ENCODE results near the gene GGT6.
"Not testable (repeated sequence)": the region's sequence is repeated elsewhere in the genome, so short reads cannot be mapped to it uniquely, and the experiment has no call there.

GGT6 gene

GRCh38 chr17:4607261-4607741 is 46.9 kb upstream of the GGT6 start:
- TF ChIP-seq EZH2phosphoT487 (IDR thresholded peaks at IDR 0.05; ENCODE audit: low read depth) = no peak
- TF ChIP-seq, protein P1, sequence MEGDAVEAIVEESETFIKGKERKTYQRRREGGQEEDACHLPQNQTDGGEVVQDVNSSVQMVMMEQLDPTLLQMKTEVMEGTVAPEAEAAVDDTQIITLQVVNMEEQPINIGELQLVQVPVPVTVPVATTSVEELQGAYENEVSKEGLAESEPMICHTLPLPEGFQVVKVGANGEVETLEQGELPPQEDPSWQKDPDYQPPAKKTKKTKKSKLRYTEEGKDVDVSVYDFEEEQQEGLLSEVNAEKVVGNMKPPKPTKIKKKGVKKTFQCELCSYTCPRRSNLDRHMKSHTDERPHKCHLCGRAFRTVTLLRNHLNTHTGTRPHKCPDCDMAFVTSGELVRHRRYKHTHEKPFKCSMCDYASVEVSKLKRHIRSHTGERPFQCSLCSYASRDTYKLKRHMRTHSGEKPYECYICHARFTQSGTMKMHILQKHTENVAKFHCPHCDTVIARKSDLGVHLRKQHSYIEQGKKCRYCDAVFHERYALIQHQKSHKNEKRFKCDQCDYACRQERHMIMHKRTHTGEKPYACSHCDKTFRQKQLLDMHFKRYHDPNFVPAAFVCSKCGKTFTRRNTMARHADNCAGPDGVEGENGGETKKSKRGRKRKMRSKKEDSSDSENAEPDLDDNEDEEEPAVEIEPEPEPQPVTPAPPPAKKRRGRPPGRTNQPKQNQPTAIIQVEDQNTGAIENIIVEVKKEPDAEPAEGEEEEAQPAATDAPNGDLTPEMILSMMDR (IDR thresholded peaks at IDR 0.05; ENCODE audit: low read depth, low read length) = no peak
- Histone ChIP-seq H3K36me3 (replicated peaks; ENCODE audit: low read depth, low read length) (no peaks in the 10 kb centered on the region), H3K79me2 (ENCODE audit: low read length) (no peaks in the 10 kb centered on the region), H3K27me3 (ENCODE audit: low read depth, low read length) (peaks cover 25% of the 10 kb centered on the region), H3K4me2 (ENCODE audit: low read length) (no peak overlapping the region), H2AFZ (ENCODE audit: low read depth, low read length) (no peak overlapping the region), H4K20me1 (ENCODE audit: insufficient read depth, low read length) (no peaks in the 10 kb centered on the region), H3K27ac (ENCODE audit: low read length) (no peak overlapping the region), H3K9ac (ENCODE audit: low read length) (no peak overlapping the region), H3K9me3 (ENCODE audit: insufficient read depth, low read length) (no peaks in the 10 kb centered on the region), H3K4me1 (ENCODE audit: low read length) (no peaks in the 10 kb centered on the region), H3K4me3 (ENCODE audit: low read length) (no peak overlapping the region)

- Histone ChIP-seq H3K27ac (ENCODE audit: low read length) (no peak overlapping the region), H3K79me2 (ENCODE audit: low read length) (no peaks in the 10 kb centered on the region), H3K9ac (ENCODE audit: low read length) (no peak overlapping the region), H2AFZ (ENCODE audit: low read depth, low read length) (no peak overlapping the region), H3K27me3 (ENCODE audit: low read depth, low read length) (peaks cover 25% of the 10 kb centered on the region), H3K4me2 (ENCODE audit: low read length) (no peak overlapping the region), H3K4me3 (ENCODE audit: low read length) (no peak overlapping the region), H3K36me3 (replicated peaks; ENCODE audit: low read depth, low read length) (no peaks in the 10 kb centered on the region), H3K9me3 (ENCODE audit: insufficient read depth, low read length) (no peaks in the 10 kb centered on the region), H3K4me1 (ENCODE audit: low read length) (no peaks in the 10 kb centered on the region), H4K20me1 (ENCODE audit: insufficient read depth, low read length) (no peaks in the 10 kb centered on the region)
- no peak for TF ChIP-seq EZH2phosphoT487 (IDR thresholded peaks at IDR 0.05; ENCODE audit: low read depth)
- TF ChIP-seq, protein P1 (IDR thresholded peaks at IDR 0.05; ENCODE audit: low read depth, low read length) = no peak
Observed at GRCh38 chr17:4605826-4606225, 45.4 kb upstream of the GGT6 start.

DNA sequence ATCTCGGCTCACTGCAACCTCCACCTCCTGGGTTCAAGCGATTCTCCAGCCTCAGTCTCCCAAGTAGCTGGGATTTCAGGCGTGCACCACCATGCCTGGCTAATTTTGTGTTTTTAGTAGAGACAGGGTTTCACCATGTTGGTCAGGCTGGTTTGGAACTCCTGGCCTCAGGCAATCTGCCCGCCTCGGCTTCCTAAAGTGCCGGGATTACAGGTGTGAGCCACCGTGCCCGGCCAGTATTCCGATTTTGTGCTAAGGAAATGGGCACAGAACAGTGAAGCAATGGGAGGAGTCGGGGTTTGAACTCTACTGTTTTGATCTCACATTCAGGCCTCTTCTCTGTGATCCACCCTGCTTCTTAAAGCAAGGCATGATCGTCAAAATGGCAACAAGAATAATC is 44.4 kb upstream of the GGT6 start:
- not testable (repeated sequence) for H3K9ac ChIP-seq (ENCODE audit: low read length); H4K20me1 ChIP-seq (ENCODE audit: insufficient read depth, low read length); H3K27ac ChIP-seq (ENCODE audit: low read length); H3K79me2 ChIP-seq (ENCODE audit: low read length); H3K4me1 ChIP-seq (ENCODE audit: low read length); H2AFZ ChIP-seq (ENCODE audit: low read depth, low read length); H3K36me3 ChIP-seq (replicated peaks; ENCODE audit: low read depth, low read length); H3K4me3 ChIP-seq (ENCODE audit: low read length); H3K9me3 ChIP-seq (ENCODE audit: insufficient read depth, low read length); H3K4me2 ChIP-seq (ENCODE audit: low read length)
- H3K27me3 ChIP-seq (ENCODE audit: low read depth, low read length) = peaks cover 19% of the 10 kb centered on the region

DNA sequence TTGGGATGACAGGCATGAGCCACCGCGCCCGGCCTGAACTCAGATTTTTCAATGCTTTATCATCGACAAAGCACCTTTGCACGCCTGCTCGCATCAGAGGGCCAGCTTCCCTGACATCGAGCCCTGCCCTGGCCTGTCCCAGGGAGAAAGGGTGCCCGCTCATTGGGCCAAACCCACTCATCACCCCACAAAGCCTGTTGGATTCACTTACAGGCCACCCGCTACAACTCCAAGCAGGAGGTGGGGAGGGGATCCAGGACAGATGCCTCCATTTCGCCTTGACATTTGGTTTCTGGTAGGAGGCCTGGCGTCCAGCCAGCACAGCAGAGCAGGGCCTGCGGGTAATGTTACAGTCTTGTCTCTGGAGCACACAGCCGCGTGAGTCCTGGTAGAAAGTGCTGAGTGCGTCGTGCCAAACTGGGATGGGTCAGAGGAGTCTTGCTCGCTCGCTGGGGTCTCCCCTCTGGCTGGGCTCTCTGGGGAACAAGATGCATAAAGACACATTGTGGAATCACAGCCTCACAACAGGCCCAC is 43.8 kb upstream of the GGT6 start:
- no peaks in the 10 kb centered on the region for H4K20me1 ChIP-seq (ENCODE audit: insufficient read depth, low read length)
- H3K9ac ChIP-seq (ENCODE audit: low read length) = no peak overlapping the region
- no peaks in the 10 kb centered on the region for H3K79me2 ChIP-seq (ENCODE audit: low read length)
- no peak overlapping the region for H3K27ac ChIP-seq (ENCODE audit: low read length)
- H3K36me3 ChIP-seq (replicated peaks; ENCODE audit: low read depth, low read length) = no peaks in the 10 kb centered on the region
- no peak overlapping the region for H3K4me3 ChIP-seq (ENCODE audit: low read length)
- no peaks in the 10 kb centered on the region for H3K4me1 ChIP-seq (ENCODE audit: low read length)
- H3K27me3 ChIP-seq (ENCODE audit: low read depth, low read length) = peaks cover 14% of the 10 kb centered on the region; the same call in 1 of the 2 replicates
- H3K4me2 ChIP-seq (ENCODE audit: low read length) = no peak overlapping the region
- no peak overlapping the region for H2AFZ ChIP-seq (ENCODE audit: low read depth, low read length)
- H3K9me3 ChIP-seq (ENCODE audit: insufficient read depth, low read length) = no peaks in the 10 kb centered on the region
- no peak for TF ChIP-seq EZH2phosphoT487 (IDR thresholded peaks at IDR 0.05; ENCODE audit: low read depth)
- TF ChIP-seq, protein P1 (IDR thresholded peaks at IDR 0.05; ENCODE audit: low read depth, low read length) = no peak

Measured in OCI-LY3 (cell line).